ENCODE data around the gene SLC24A1. TPM values are rescaled to one million over a fixed set of nuclear protein-coding genes. Genes with fewer than 3 reads are reported as not detected.

SLC24A1 gene
- polyA plus RNA-seq, 3 donors, result 0.80 to 1.7 (median 0.83) TPM

DNA sequence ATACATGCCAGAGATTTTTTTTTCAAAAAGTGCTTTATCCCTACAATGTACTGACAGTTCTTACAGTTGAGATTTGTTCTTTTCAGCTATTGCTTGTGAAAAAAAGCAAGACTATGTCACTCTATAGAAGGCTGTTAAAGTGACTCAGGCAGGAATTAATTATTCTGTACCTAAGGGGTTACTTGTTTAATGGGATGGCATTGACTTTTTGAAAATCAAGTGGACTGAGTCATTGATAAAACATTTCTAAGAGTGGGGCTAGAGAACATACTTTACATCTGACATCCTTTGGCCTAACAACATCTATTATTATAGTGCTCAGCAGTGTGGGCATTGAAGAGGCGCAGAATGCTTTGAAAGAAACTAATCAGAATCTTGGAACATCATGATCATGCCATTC lies 45.1 kb upstream of the SLC24A1 start:
- Mint-ChIP-seq H3K4me1 (peaks cover 12% of the 10 kb centered on the region), H3K27ac (no peak overlapping the region)
- intact Hi-C loops (cut with micrococcal nuclease), result no loop called here

DNA sequence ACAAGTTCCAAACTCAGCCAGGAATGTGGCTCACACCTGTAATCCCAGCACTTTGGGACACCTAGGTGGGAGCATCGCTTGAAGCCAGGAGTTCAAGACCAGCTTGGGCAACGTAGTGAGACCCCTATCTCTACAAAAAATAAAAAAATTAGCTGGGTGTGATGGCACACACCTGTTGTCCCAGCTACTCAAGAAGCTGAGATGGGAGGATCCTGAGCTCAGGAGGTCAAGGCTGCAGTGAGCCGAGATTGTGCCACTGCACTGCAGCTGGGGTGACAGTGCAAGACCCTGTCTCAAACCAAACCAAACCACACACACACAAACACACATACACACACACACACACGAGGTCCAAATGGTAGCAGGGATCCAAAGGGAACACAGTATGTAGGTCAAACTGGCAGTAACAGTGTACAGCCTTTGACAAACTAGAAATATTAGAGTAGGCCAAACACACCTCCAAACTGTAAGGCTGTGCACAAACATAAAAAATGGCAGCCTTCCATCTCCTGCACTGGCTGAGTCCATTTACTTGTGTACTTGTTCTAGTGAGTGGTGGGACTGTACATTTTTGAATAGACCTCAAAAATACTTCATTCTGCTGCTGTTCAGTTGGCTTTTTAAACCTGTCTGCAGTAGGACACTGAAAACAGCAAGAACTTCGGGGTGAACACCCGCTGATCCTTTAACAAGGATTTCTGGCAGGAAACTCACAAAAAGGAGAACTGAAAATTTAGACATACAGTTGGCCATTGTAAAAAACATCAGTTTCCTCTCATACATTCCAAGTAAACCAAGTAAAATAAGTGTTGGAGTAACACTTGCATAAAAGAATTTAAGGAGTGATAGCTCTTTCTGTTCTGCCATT lies 44.4 kb upstream of the SLC24A1 start:
- Histone ChIP-seq H3K4me1 (ENCODE audit: control insufficient read depth in 1 of 2, insufficient read depth in 2 of 2, low read length in 2 of 2) (peaks cover 0 to 6% of the 10 kb centered on the region in 2 donors), H4K20me1 (ENCODE audit: insufficient read depth, low read length) (no peaks in the 10 kb centered on the region), H3K9ac (ENCODE audit: insufficient read depth, low read length, poor library complexity, severe bottlenecking) (no peak overlapping the region), H3K36me3 (replicated peaks in 1 of 2; ENCODE audit: control insufficient read depth in 1 of 2, insufficient read depth in 2 of 2, low read length in 2 of 2) (peaks cover 40 to 74% of the 10 kb centered on the region in 2 donors), H2AFZ (ENCODE audit: insufficient read depth, low read depth, low read length, poor library complexity, severe bottlenecking) (no peak overlapping the region), H3K27me3 (ENCODE audit: control insufficient read depth in 2 of 2, insufficient read depth in 2 of 2, low read length in 2 of 2) (no peaks in the 10 kb centered on the region), H3K4me3 (replicated peaks in 1 of 3; ENCODE audit: low read depth in 2 of 3, low read length in 3 of 3) (no peak overlapping the region), H3K27ac (ENCODE audit: low read depth in 1 of 2, low read length in 2 of 2) (no peak overlapping the region), H3K4me2 (replicated peaks; ENCODE audit: extremely low read depth, low read length, poor library complexity, severe bottlenecking) (no peak overlapping the region), H3K79me2 (ENCODE audit: insufficient read depth, low read length) (no peaks in the 10 kb centered on the region), H3K9me3 (replicated peaks in 1 of 2; ENCODE audit: control insufficient read depth in 1 of 2, insufficient read depth in 1 of 2, low read length in 2 of 2) (no peaks in the 10 kb centered on the region)
- no peak overlapping the region for H3K4me3 Mint-ChIP-seq
- DNase-seq, result no peak
- H3K27me3 Mint-ChIP-seq (ENCODE audit: low read depth in 3 of 3), result no peaks in the 10 kb centered on the region
- H3K9me3 Mint-ChIP-seq, result no peaks in the 10 kb centered on the region
- WGBS (ENCODE audit: insufficient coverage), result 50% methylated on average over 6 of the region's 6 CpGs
- intact Hi-C loops (cut with micrococcal nuclease), result no loop called here
- H3K36me3 Mint-ChIP-seq, result peaks cover 54 to 70% of the 10 kb centered on the region in 2 donors
- H3K27ac Mint-ChIP-seq, result peak overlapping the region in 5 of 7 donors; percentile 12 to 75 (median 59)
- peaks cover 12% of the 10 kb centered on the region for H3K4me1 Mint-ChIP-seq
- TF ChIP-seq, protein P1, sequence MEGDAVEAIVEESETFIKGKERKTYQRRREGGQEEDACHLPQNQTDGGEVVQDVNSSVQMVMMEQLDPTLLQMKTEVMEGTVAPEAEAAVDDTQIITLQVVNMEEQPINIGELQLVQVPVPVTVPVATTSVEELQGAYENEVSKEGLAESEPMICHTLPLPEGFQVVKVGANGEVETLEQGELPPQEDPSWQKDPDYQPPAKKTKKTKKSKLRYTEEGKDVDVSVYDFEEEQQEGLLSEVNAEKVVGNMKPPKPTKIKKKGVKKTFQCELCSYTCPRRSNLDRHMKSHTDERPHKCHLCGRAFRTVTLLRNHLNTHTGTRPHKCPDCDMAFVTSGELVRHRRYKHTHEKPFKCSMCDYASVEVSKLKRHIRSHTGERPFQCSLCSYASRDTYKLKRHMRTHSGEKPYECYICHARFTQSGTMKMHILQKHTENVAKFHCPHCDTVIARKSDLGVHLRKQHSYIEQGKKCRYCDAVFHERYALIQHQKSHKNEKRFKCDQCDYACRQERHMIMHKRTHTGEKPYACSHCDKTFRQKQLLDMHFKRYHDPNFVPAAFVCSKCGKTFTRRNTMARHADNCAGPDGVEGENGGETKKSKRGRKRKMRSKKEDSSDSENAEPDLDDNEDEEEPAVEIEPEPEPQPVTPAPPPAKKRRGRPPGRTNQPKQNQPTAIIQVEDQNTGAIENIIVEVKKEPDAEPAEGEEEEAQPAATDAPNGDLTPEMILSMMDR (IDR thresholded peaks at IDR 0.05), result no peak

More for the DNA sequence above, 45.1 kb upstream of the SLC24A1 start:
- Histone ChIP-seq H3K27me3 (ENCODE audit: control insufficient read depth in 2 of 2, insufficient read depth in 2 of 2, low read length in 2 of 2) (no peaks in the 10 kb centered on the region), H4K20me1 (ENCODE audit: insufficient read depth, low read length) (no peaks in the 10 kb centered on the region), H3K36me3 (replicated peaks in 1 of 2; ENCODE audit: control insufficient read depth in 1 of 2, insufficient read depth in 2 of 2, low read length in 2 of 2) (peaks cover 33 to 71% of the 10 kb centered on the region in 2 donors), H3K4me3 (replicated peaks in 1 of 3; ENCODE audit: low read depth in 2 of 3, low read length in 3 of 3) (no peak overlapping the region), H3K4me2 (replicated peaks; ENCODE audit: extremely low read depth, low read length, poor library complexity, severe bottlenecking) (no peak overlapping the region), H3K79me2 (ENCODE audit: insufficient read depth, low read length) (no peaks in the 10 kb centered on the region), H3K9ac (ENCODE audit: insufficient read depth, low read length, poor library complexity, severe bottlenecking) (no peak overlapping the region), H3K27ac (ENCODE audit: low read depth in 1 of 2, low read length in 2 of 2) (no peak overlapping the region), H3K4me1 (ENCODE audit: control insufficient read depth in 1 of 2, insufficient read depth in 2 of 2, low read length in 2 of 2) (peaks cover 0 to 6% of the 10 kb centered on the region in 2 donors), H3K9me3 (replicated peaks in 1 of 2; ENCODE audit: control insufficient read depth in 1 of 2, insufficient read depth in 1 of 2, low read length in 2 of 2) (no peaks in the 10 kb centered on the region), H2AFZ (ENCODE audit: insufficient read depth, low read depth, low read length, poor library complexity, severe bottlenecking) (no peak overlapping the region)
- Mint-ChIP-seq H3K9me3 (no peaks in the 10 kb centered on the region), H3K27me3 (ENCODE audit: low read depth in 3 of 3) (no peaks in the 10 kb centered on the region), H3K4me3 (no peak overlapping the region), H3K36me3 (peaks cover 47 to 64% of the 10 kb centered on the region in 2 donors)
- DNase-seq, result no peak
- no CpG with 5 or more reads among the region's 1 CpG for WGBS (ENCODE audit: insufficient coverage)
- TF ChIP-seq, protein P1 (IDR thresholded peaks at IDR 0.05), result no peak
